GM18502 (cell line): Measurements from ENCODE around the gene TMEM175.
A peak's percentile ranks its signal among the peaks of the same experiment; 100 is the strongest.

ENCODE experiments used
- ATAC-seq: cut with Tn5 transposase; IDR thresholded peaks from one replicate; pipeline ENCODE4 v1.9.1; 2021; ENCODE audit warnings: mild to moderate bottlenecking; ENCODE audit not compliant: unreplicated experiment, poor library complexity

The TMEM175 gene

GRCh38 chr4:986428-986878 is 54.2 kb downstream of the TMEM175 start:
- ATAC-seq = peak; percentile 24

- ATAC-seq = peak; percentile 78
These were observed 54.8 kb downstream of the TMEM175 start, which contains the start of gene IDUA for GRCh38 chr4:986879-987623. Gene IDUA, plus strand, starts transcription at chr4:987044. Its CDS starts 41 bp downstream, at chr4:987085.

- no peak for ATAC-seq
These were observed 55.6 kb downstream of the TMEM175 start for GRCh38 chr4:987624-988513.

GRCh38 chr4:988726-989721 is 56.8 kb downstream of the TMEM175 start:
- no peak for ATAC-seq

- no peak for ATAC-seq
These were observed 57.6 kb downstream of the TMEM175 start for GRCh38 chr4:989722-990471.

GRCh38 chr4:990746-991367 is 58.6 kb downstream of the TMEM175 start:
- no peak for ATAC-seq

GRCh38 chr4:991451-992296 is 59.4 kb downstream of the TMEM175 start:
- ATAC-seq = no peak

GRCh38 chr4:992297-993110 is 60.2 kb downstream of the TMEM175 start:
- no peak for ATAC-seq

- no peak for ATAC-seq
These were observed 61.1 kb downstream of the TMEM175 start, which contains the start of gene SLC26A1 for GRCh38 chr4:993111-994029. Gene SLC26A1, minus strand, starts transcription at chr4:993404. Its CDS starts 1,701 bp downstream, at chr4:991703.

GRCh38 chr4:995311-996026 is 63.2 kb downstream of the TMEM175 start:
- ATAC-seq = no peak

- ATAC-seq = no peak
These were observed 64.1 kb downstream of the TMEM175 start for GRCh38 chr4:996030-996996.

GRCh38 chr4:996997-997374 is 64.7 kb downstream of the TMEM175 start:
- no peak for ATAC-seq

GRCh38 chr4:997375-998071 is 65.3 kb downstream of the TMEM175 start:
- no peak for ATAC-seq
